Measurements from ENCODE around the gene FOSB. TPM values are rescaled to one million over a fixed set of nuclear protein-coding genes. Genes with fewer than 3 reads are reported as not detected.

Gene FOSB
- polyA plus RNA-seq, 1 donor from 2014 or later: 48.1 TPM

DNA sequence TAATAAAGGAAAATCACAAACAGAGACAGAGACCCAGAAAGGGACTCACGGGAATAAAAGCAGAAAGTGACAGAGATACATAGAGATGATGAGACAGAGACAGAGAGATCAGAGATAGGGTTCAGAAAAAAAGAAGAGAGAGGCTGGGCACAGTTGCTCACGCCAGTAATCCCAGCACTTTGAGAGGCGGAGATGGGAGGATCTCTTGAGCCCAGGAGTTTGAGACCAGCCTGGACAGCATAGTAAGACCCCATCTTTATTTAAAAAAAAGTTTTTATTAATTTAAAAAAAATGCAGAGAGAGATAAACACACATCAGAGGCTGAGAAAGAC lies 19.4 kb upstream of the FOSB start:
- H3K27me3 Mint-ChIP-seq: no peaks in the 10 kb centered on the region
- peak overlapping the region in 2 of 4 donors; percentile 75 to 81 for H3K4me3 Mint-ChIP-seq
- no peaks in the 10 kb centered on the region for H3K9me3 Mint-ChIP-seq
- peaks cover 31 to 42% (median 38%) of the 10 kb centered on the region in 3 donors for H3K4me1 Mint-ChIP-seq
- H3K36me3 Mint-ChIP-seq: peaks cover 5% of the 10 kb centered on the region
- H3K27ac Mint-ChIP-seq: peak overlapping the region in 2 of 3 donors; percentile 93 to 97

DNA sequence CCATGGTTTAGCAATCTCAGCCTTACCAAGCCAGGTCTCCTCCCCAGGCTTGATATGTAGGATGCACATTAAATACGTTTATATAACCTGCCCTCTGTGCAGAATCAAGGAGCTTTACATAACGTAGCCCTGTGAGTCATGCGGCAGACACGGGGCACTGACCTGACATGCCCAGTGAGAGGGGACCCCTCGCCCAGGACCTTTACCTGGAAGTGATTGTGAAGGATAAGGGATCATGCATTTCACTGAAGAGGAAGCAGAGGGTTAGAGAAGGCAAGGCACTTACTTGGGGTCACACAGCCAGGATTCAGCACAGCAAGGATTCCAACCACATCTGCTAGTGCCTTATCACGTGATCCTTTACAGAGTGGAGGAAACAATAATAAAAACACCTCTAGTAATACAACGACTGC lies 18.9 kb upstream of the FOSB start:
- no peaks in the 10 kb centered on the region for H3K9me3 Mint-ChIP-seq
- no peaks in the 10 kb centered on the region for H3K27me3 Mint-ChIP-seq
- peak overlapping the region in 3 of 4 donors; percentile 25 to 81 (median 61) for H3K4me3 Mint-ChIP-seq
- H3K27ac Mint-ChIP-seq: peak overlapping the region; percentile 50 to 98 (median 97)
- peaks cover 5% of the 10 kb centered on the region for H3K36me3 Mint-ChIP-seq
- peaks cover 35 to 42% (median 38%) of the 10 kb centered on the region in 3 donors for H3K4me1 Mint-ChIP-seq

DNA sequence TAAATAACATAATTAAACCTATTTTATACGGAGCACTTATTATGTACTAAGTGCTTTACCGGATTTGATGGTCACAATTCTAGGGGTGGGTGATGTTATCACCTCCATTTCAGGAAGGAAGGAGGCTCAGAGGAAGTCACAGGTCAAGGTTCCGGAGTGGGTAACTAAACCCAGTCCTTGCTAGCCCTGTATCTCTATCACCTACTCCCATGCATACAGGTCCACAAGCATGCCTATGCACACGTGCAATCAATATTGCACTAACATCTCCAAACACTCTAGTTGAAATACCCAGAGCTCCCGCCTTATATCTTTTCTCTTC lies 17.8 kb upstream of the FOSB start:
- Mint-ChIP-seq H3K27me3 (no peaks in the 10 kb centered on the region), H3K27ac (peak overlapping the region; percentile 97 to 98 (median 98)), H3K36me3 (peaks cover 5% of the 10 kb centered on the region), H3K4me1 (peaks cover 30 to 38% (median 32%) of the 10 kb centered on the region in 3 donors), H3K9me3 (no peaks in the 10 kb centered on the region), H3K4me3 (peak overlapping the region; percentile 85 to 98 (median 96))

DNA sequence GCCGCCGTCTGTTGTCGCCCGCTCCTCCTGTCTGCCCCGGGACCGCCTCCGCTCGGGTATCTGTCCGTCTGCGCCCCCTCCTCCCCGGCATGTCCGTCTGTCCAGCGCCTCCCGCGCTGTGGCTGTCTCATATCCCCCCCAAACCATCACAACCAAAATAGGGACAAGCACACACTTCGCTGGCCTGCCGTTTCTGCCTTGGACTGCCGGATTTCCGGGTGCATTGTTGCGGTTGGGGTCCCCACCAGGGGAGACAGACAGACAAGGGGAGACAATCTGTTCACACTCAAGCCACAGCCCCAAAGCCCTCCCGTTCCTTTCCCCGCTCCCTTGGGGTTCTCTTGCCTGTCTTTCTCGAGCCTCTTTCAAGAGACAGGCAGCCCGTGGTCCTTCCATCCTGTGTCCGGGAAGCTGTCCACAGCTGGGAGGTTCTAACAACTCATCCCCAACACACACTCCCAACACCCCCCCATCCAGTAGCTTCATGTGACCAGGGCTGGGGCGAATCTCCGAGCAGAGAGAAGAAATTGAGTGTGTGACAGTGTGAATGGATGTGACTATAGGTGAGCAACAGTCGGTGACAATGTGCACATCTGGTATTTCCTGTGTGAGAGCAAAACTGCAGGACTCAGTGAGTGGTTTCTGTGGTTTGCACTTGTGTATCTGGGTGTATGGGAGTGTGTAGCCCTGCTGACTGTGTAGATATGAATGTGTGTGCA lies 16.5 kb upstream of the FOSB start:
- Mint-ChIP-seq H3K9me3 (no peaks in the 10 kb centered on the region), H3K27me3 (no peaks in the 10 kb centered on the region), H3K27ac (peak overlapping the region; percentile 97 to 99 (median 98)), H3K36me3 (peaks cover 3% of the 10 kb centered on the region), H3K4me1 (peaks cover 27 to 36% (median 28%) of the 10 kb centered on the region in 3 donors), H3K4me3 (peak overlapping the region; percentile 85 to 94 (median 90))

DNA sequence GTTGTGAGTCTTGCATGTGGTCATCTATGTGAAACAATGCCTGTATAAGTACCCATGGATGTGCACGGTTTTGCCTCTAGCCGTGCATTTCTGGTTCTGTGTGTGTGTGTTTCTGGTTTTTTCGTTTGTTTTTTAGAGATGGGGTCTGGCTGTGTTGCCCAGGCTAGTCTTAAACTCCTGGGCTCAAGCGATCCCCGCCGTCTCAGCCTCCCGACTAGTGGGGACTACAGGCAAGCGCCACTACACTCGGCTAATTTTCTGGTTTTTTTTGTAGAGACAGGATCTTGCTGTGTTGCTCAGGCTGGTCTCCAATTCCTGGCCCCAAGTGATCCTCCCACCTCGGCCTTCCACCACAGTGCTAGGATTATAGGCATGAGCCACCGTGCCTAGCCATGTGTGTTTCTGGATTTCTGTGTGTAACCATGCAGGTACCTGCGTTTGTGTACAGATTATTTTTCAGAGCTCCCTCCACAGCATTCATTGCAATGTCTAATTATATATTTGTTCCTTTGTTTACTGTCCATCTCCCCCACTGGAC lies 15.9 kb upstream of the FOSB start:
- H3K4me3 Mint-ChIP-seq: peak overlapping the region; percentile 85 to 94 (median 90)
- H3K9me3 Mint-ChIP-seq: no peaks in the 10 kb centered on the region
- peaks cover 3% of the 10 kb centered on the region for H3K27me3 Mint-ChIP-seq
- peaks cover 3% of the 10 kb centered on the region for H3K36me3 Mint-ChIP-seq
- peaks cover 29 to 35% (median 29%) of the 10 kb centered on the region in 3 donors for H3K4me1 Mint-ChIP-seq
- H3K27ac Mint-ChIP-seq: peak overlapping the region; percentile 97 to 99 (median 98)

DNA sequence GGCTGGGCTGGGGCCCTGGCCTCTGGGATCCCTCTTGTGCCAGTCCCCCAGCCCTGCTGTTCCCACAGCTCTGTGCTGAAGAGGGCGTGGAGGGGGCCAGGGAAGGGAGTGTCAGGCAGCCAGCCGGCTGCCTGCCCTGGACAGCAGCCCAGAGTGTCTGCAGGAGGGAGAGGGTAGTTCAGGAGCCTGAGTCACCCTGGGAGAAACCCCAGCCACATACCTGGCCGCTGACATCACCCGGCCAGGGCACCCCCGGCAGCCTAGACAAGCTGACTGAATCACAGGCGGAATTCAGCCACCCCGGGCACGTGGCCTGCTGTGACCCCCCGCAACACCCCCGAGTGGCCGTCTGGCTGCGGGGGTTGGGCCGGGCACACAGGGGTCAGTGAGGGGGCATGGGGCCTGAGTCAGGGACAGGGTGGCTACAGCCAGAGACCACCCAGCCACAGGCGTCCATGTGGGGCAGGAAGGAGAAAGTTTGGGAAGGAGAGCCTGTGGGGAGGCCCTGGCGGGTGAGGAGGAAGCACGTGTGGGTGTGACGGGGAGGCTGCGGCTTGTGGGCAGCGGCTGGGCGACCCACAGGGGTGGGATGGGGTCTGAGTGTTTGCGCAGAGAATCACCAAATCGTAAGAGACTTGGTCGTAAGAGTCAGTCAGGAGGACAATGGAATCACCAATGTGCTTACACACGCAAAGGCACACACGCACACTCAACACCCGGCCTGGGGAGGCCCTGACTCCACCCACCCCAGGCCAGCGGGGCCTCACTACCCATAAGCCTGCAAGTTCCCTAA lies 11.9 kb upstream of the FOSB start:
- Mint-ChIP-seq H3K27me3 (peaks cover 3% of the 10 kb centered on the region), H3K36me3 (no peaks in the 10 kb centered on the region), H3K4me1 (peaks cover 18 to 26% (median 19%) of the 10 kb centered on the region in 3 donors), H3K9me3 (no peaks in the 10 kb centered on the region), H3K4me3 (peak overlapping the region; percentile 43 to 74 (median 61)), H3K27ac (peak overlapping the region in 2 of 3 donors; percentile 91 to 99)

DNA sequence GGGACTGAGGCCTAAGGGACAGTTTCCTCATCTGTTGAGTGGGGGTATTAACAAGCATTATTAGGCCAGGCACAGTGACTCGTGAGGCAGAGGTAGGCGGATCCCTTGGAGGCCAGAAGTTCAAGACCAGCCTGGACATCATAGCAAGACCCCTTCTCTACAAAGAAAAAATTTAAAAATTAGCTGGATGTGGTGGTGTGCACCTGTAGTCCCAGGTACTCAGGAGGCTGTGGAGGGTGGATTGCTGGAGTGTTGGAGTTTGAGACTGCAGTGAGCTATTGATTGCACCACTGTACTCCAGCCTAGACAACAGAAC lies 11.3 kb upstream of the FOSB start:
- Mint-ChIP-seq H3K4me3 (peak overlapping the region in 1 of 4 donors; percentile 74), H3K4me1 (peaks cover 15 to 21% (median 19%) of the 10 kb centered on the region in 3 donors), H3K36me3 (no peaks in the 10 kb centered on the region), H3K9me3 (no peaks in the 10 kb centered on the region), H3K27me3 (peaks cover 3% of the 10 kb centered on the region), H3K27ac (peak overlapping the region in 2 of 3 donors; percentile 91 to 99)

DNA sequence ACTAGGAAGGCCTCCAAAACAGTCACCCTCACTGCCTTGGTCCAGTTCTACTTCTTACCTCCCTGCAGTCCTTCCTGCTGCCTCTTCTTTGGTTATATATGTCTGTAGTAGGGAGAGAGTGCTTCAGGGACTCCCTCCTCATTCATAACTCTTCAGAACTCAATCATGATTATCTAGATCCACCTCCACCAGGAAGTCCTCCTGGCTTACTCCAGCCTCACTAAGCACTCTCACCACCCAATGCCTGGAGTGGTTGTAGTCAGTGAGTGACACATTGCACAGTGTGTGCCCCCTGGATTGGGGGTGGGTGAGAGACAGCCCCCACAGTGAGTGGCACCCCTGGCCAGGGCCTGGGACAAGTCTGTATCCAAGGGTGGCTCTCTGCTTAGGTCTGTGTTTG lies 10.0 kb upstream of the FOSB start:
- Mint-ChIP-seq H3K27ac (peak overlapping the region in 1 of 3 donors; percentile 76), H3K4me3 (no peak overlapping the region), H3K9me3 (no peaks in the 10 kb centered on the region), H3K4me1 (peaks cover 10 to 14% (median 10%) of the 10 kb centered on the region in 3 donors), H3K27me3 (peaks cover 7% of the 10 kb centered on the region), H3K36me3 (no peaks in the 10 kb centered on the region)

DNA sequence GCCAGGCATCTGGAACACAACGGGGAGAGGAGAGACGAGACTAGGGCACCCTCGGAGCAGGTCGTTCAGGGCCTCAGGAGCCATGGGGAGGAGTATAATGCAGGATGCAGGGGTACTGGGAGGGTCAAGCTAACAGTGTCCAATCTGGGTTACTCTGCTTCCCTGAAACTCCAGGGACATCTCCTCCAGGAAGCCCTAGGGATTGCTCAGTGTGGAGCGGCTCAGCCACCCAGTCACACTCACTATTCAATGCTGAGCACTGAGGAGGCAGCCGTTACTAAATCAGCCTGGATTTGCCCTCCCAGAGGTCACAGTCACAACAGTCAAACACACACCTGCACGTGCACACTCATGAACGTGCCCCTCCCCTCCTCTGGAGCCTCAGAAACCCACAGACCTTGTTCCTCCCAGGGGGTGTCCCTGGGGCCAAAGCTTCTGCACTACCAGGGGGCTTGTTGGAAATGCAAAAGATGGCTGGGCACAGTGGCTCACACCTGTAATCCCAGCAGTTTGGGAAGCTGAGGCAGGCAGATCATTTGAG lies 6.9 kb upstream of the FOSB start:
- Mint-ChIP-seq H3K27ac (peak overlapping the region in 1 of 3 donors; percentile 68), H3K36me3 (no peaks in the 10 kb centered on the region), H3K4me1 (peaks cover 10 to 12% (median 11%) of the 10 kb centered on the region in 3 donors), H3K27me3 (peaks cover 16% of the 10 kb centered on the region), H3K4me3 (no peak overlapping the region), H3K9me3 (no peaks in the 10 kb centered on the region)

DNA sequence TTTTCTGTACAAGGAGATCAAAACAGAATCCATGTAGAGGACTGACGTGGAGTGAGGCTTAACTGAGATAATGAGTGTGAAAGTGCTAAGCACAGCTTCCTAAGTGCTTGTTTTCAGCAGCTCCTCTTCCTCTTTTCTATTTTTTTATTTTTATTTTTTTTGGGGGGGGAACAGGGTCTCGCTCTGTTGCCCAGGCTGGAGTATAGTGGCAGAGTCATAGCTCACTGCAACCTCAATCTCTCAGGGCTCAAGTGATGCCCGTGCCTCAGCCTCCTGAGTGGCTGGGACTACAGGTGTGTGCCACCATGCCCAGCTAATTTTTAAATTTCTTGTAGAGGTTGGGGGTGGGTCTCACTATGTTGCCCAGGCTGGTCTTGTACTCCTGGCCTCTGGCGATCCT lies 5.6 kb upstream of the FOSB start:
- Mint-ChIP-seq H3K27ac (peak overlapping the region in 1 of 3 donors; percentile 78), H3K4me3 (no peak overlapping the region)

DNA sequence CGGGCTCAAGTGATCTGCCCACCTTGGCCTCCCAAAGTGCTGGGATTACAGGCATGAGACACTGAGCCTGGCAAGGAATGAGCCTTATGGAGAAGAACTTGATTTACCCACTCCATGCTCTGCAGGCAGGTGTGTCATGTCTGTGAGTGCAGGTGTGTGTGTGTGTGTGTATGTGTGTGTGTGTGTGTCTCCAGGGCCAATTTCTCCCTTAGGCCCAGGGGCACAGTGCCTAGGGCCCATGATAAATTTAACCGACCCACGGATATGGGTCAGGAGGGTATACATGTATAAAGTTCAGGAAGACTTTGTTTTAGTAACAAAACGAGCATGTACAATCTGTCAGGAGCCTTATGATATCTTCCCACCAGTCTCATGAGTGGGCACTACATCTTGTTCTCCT lies 4.6 kb upstream of the FOSB start:
- H3K27ac Mint-ChIP-seq: peak overlapping the region in 1 of 3 donors; percentile 61
- H3K27me3 Mint-ChIP-seq: peaks cover 13% of the 10 kb centered on the region
- H3K4me1 Mint-ChIP-seq: peaks cover 6 to 11% (median 10%) of the 10 kb centered on the region in 3 donors
- peak overlapping the region in 1 of 4 donors; percentile 46 for H3K4me3 Mint-ChIP-seq
- no peaks in the 10 kb centered on the region for H3K36me3 Mint-ChIP-seq
- no peaks in the 10 kb centered on the region for H3K9me3 Mint-ChIP-seq

More for the DNA sequence above, 5.6 kb upstream of the FOSB start:
- Mint-ChIP-seq H3K9me3 (no peaks in the 10 kb centered on the region), H3K36me3 (no peaks in the 10 kb centered on the region), H3K4me1 (peaks cover 6 to 10% (median 9%) of the 10 kb centered on the region in 3 donors), H3K27me3 (peaks cover 13% of the 10 kb centered on the region)

DNA sequence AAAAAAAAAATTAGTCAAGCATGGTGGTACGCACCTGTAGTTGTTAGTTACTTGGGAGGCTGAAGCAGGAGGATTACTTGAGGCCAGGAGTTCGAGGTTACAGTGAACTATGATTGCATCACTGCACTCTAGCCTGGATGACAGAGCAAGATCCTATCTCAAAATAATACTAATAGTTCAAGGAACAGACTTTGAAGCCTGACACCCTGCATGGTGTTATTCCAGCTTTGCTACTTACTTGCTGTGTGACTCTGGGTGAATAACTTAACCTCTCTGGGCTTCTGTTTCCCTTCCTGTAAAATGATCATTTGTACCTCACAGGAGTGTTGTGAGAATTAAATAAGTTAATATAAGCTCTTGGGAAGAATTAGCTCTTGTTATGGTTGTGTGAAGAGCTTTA lies 3.5 kb upstream of the FOSB start:
- no peaks in the 10 kb centered on the region for H3K9me3 Mint-ChIP-seq
- H3K36me3 Mint-ChIP-seq: no peaks in the 10 kb centered on the region
- H3K4me1 Mint-ChIP-seq: peaks cover 10 to 12% (median 11%) of the 10 kb centered on the region in 3 donors
- peaks cover 13% of the 10 kb centered on the region for H3K27me3 Mint-ChIP-seq
- no peak overlapping the region for H3K4me3 Mint-ChIP-seq
- peak overlapping the region in 2 of 3 donors; percentile 55 to 100 for H3K27ac Mint-ChIP-seq

DNA sequence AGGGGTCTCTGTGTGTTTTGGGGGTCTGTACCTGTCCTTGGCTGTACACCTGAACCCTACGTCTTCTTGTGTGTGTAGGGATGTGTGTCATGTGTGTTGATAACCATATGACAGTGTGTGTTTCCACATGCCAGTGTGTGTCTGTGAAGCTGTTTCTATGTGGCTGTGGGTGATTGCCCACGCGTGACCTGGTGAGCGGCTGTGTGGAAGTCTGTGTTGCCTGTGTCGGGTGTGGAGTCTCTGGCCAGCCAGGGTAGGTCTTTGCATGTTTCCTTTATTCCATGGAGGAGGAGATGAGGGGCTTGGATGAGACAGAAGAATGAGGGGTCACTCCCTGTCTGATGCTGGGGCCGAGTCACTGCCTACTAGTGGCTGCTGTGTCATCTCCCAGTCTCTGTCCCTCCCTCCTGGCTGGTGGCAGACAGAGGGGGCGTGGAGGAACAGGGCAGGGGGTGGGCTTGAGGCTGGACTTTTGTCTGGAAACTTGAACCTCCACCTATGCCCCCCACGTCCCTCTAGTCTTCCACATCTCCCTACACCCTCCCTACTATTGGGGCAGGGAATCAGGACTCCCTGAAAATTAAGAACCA lies 2.8 kb upstream of the FOSB start:
- peaks cover 13% of the 10 kb centered on the region for H3K27me3 Mint-ChIP-seq
- peaks cover 11 to 19% (median 14%) of the 10 kb centered on the region in 3 donors for H3K4me1 Mint-ChIP-seq
- H3K9me3 Mint-ChIP-seq: no peaks in the 10 kb centered on the region
- H3K4me3 Mint-ChIP-seq: peak overlapping the region in 1 of 4 donors; percentile 40
- no peaks in the 10 kb centered on the region for H3K36me3 Mint-ChIP-seq
- peak overlapping the region in 2 of 3 donors; percentile 59 to 100 for H3K27ac Mint-ChIP-seq

DNA sequence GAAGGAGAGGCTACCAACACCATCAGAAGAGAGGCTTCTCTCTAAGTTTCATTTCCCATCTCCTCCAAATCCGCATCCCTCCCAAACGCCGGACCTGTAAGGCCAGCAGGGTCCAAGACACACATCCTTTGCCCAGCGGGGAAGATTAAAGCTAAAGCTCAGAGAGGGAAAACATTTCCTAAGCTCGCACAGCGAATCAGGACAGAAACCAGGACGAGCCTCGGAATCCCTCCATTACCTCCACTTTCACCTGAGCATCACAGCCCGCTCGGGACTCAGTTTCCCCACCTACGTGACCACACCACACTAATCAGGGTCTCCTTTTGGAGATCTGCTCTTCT lies 711 bp upstream of the FOSB start:
- peaks cover 15% of the 10 kb centered on the region for H3K27me3 Mint-ChIP-seq
- peak overlapping the region; percentile 99 to 100 (median 99) for H3K27ac Mint-ChIP-seq

More for the DNA sequence above, 711 bp upstream of the FOSB start:
- Mint-ChIP-seq H3K4me3 (peak overlapping the region; percentile 92 to 99 (median 98)), H3K4me1 (peaks cover 12 to 23% (median 12%) of the 10 kb centered on the region in 3 donors), H3K9me3 (no peaks in the 10 kb centered on the region), H3K36me3 (no peaks in the 10 kb centered on the region)
